Measurements from ENCODE around the gene PIP4K2A. TPM values are rescaled to one million over a fixed set of nuclear protein-coding genes. Genes with fewer than 3 reads are reported as not detected.

The PIP4K2A gene
- total RNA-seq, 2 donors from 2014 or later: 3.6 to 7.8 TPM

DNA sequence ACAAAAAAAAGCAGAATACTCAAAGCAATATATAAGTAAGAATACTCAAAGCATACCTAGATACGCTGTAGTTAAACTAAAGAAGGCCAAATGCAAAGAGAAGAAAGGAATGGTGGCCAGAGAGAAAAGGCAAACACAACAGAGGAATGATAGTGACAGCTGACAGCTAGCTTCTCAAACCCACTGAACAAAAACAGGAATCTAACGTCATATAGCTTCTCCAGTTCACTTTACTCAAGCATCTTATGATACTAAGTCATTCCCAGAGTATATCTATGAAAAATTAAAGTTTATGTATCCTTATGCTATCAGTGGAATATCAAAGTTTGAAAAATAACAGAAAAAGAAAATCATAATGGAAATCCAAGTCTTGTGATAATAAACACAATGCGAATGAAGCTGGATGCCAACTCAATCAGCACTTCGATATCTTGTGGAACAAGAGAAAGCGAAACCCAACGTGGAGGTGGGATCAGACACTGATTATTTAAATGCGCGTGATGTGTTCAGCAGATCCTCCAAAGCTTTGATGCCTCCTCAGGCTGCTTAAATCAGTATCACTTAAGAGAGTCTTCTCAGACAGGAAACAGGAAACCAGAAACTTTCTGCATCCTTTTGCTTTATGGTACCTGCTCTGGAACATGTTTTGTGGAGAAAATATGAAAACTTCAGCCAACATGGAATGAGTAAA lies 102.8 kb downstream of the PIP4K2A start:
- Histone ChIP-seq H3K4me3 (no peak overlapping the region), H3K9me3 (no peaks in the 10 kb centered on the region), H3K4me1 (peaks cover 14% of the 10 kb centered on the region), H3K27me3 (no peaks in the 10 kb centered on the region), H3K36me3 (replicated peaks in 1 of 2; ENCODE audit: insufficient read depth in 1 of 2, low read depth in 2 of 2) (no peaks in the 10 kb centered on the region), H3K27ac (no peak overlapping the region)
- intact Hi-C loops (cut with DNase I): no loop called here
- no peak for DNase-seq
- TF ChIP-seq POLR2A (IDR thresholded peaks at IDR 0.05): no peak
- TF ChIP-seq, protein P1, sequence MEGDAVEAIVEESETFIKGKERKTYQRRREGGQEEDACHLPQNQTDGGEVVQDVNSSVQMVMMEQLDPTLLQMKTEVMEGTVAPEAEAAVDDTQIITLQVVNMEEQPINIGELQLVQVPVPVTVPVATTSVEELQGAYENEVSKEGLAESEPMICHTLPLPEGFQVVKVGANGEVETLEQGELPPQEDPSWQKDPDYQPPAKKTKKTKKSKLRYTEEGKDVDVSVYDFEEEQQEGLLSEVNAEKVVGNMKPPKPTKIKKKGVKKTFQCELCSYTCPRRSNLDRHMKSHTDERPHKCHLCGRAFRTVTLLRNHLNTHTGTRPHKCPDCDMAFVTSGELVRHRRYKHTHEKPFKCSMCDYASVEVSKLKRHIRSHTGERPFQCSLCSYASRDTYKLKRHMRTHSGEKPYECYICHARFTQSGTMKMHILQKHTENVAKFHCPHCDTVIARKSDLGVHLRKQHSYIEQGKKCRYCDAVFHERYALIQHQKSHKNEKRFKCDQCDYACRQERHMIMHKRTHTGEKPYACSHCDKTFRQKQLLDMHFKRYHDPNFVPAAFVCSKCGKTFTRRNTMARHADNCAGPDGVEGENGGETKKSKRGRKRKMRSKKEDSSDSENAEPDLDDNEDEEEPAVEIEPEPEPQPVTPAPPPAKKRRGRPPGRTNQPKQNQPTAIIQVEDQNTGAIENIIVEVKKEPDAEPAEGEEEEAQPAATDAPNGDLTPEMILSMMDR (IDR thresholded peaks at IDR 0.05): no peak
- WGBS, 2 donors: 78 to 89% methylated on average over 8 of the region's 8 CpGs
- no peak for ATAC-seq

DNA sequence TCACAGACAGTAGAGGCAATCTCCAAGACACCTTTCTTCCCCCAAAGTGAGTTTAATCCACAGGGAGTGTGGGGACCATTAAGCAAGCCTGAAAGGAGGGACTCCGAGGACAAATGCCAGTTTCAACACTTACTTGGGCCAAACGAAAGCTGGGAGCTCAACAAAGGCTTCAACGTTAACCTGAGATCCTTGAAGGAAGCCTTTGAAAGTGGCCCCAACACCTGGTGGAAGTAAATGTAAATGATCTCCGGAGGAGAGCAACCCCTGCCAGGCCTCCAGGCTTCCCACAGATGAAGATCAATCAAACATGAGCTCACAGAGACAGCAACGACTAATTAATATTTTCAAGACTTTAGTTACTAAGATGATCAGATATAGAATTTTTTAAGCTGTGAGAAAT lies 103.8 kb downstream of the PIP4K2A start:
- DNase-seq (no peak), ATAC-seq (no peak)
- whole genome bisulfite sequencing, 2 donors: 82 to 91% methylated on average over 5 of the region's 5 CpGs
- Histone ChIP-seq H3K36me3 (replicated peaks in 1 of 2; ENCODE audit: insufficient read depth in 1 of 2, low read depth in 2 of 2) (no peaks in the 10 kb centered on the region), H3K4me1 (peaks cover 5% of the 10 kb centered on the region), H3K9me3 (no peaks in the 10 kb centered on the region), H3K27ac (no peak overlapping the region), H3K27me3 (no peaks in the 10 kb centered on the region), H3K4me3 (no peak overlapping the region)
- intact Hi-C loops (cut with DNase I): no loop called here
- no peak for TF ChIP-seq POLR2A (IDR thresholded peaks at IDR 0.05)
- TF ChIP-seq, protein P1 (IDR thresholded peaks at IDR 0.05): no peak

DNA sequence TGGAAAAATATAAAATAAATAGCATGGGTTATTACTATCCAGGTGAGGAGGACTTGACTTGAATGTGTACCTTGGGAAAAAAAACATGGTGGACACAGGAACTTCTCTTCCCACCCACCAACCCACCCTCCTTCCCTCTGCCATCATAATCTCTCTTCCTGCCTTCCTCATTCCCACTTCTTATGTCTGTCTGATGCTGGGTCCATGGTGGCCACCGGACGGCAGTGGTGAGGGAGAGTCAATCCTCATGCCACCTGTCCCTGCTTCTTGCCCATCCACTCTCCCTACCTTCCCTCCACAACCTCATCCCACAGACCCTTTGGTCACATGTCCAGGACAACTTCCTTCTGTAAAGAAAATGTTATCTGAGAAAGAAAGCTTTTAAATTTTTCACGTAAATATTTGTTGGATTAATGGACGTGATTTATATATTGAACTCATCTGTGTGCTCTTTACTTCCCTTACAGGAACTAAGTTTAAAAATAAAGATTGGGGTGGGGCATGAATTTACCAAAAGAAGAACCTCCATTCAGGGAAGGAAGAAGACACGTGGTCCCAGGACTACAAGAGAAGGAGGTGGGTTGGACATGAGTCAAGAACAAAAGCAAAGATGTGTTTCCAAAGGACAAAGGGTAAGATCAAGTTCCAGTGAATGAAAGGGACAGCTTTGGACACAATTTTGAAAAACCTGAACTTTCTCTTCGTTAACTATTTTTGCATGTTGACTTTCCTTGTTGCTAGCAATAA lies 104.5 kb downstream of the PIP4K2A start:
- WGBS, 2 donors: 65 to 76% methylated on average over 6 of the region's 6 CpGs
- no peaks in the 10 kb centered on the region for H3K36me3 ChIP-seq (replicated peaks in 1 of 2; ENCODE audit: insufficient read depth in 1 of 2, low read depth in 2 of 2)
- DNase-seq: no peak
- no peaks in the 10 kb centered on the region for H3K9me3 ChIP-seq
- H3K27ac ChIP-seq: no peak overlapping the region
- no peaks in the 10 kb centered on the region for H3K4me1 ChIP-seq
- no peak for TF ChIP-seq POLR2A (IDR thresholded peaks at IDR 0.05)
- TF ChIP-seq, protein P1 (IDR thresholded peaks at IDR 0.05): no peak
- no peak for ATAC-seq
- H3K27me3 ChIP-seq: no peaks in the 10 kb centered on the region
- H3K4me3 ChIP-seq: no peak overlapping the region
- intact Hi-C loops (cut with DNase I): no loop called here

DNA sequence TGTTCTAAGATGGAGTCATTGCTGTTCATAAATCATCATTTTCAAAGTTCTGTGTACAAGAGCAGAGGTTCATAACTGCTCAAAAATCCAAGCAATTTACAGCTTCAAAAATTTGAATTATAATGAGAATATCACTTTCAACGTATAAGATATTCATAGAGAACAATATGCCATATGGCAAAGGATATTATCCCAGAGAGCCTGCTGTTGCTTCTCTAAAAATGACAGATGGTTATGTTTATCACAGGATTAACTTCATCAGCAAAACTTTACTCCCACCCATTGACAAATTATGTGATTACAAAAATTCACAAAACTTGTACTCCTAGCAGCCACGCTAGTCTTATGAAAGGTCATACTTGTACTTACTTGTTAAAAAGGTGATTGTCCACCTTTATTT lies 105.1 kb downstream of the PIP4K2A start:
- DNase-seq (no peak), ATAC-seq (no peak)
- intact Hi-C loops (cut with DNase I): no loop called here
- Histone ChIP-seq H3K36me3 (replicated peaks in 1 of 2; ENCODE audit: insufficient read depth in 1 of 2, low read depth in 2 of 2) (no peaks in the 10 kb centered on the region), H3K9me3 (no peaks in the 10 kb centered on the region), H3K4me1 (no peaks in the 10 kb centered on the region), H3K27ac (no peak overlapping the region), H3K27me3 (no peaks in the 10 kb centered on the region), H3K4me3 (no peak overlapping the region)
- TF ChIP-seq POLR2A (IDR thresholded peaks at IDR 0.05): no peak
- TF ChIP-seq, protein P1 (IDR thresholded peaks at IDR 0.05): no peak
- WGBS, 2 donors: 93 to 97% methylated on average over 2 of the region's 2 CpGs

Data from body of pancreas (tissue), 4 donors.